ENCODE measurements around the gene DGKI.

Gene DGKI

DNA sequence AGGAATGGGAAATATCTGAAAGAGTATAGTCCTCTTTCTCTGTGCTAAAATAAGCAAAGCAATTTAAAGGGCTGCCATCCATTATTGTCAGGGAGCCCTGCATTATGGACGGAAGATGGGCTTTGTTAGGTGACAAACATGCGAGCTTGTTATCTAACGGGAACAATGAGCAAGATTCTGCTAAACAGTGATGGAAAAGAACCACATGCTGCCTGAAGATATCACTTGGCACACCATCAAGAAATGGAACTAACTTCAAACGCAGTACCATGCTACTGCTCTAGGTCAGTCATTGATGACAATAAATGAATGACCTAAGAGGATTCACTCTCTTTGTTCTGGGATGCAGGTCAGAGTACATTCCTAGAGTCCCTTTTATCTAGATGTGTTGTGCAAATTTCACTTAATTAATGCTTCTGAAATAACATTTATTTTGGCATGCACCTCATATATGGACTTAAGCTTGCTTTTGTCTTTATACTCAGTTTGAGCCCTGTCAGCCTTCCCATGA, 327.5 kb downstream of the DGKI start:
- Histone ChIP-seq H3K9me3 (ENCODE audit: control insufficient read depth, insufficient read depth, low read depth, low read length) (no peaks in the 10 kb centered on the region), H3K4me1 (ENCODE audit: control insufficient read depth, insufficient read depth, low read length) (no peaks in the 10 kb centered on the region), H3K4me3 (ENCODE audit: low read depth, low read length) (no peak overlapping the region), H3K27ac (ENCODE audit: extremely low read depth, low read depth, low read length) (no peak overlapping the region), H3K36me3 (ENCODE audit: control insufficient read depth in 2 of 2, insufficient read depth in 1 of 2, low read length in 2 of 2) (no peaks in the 10 kb centered on the region)
- POLR2A ChIA-PET, result no interaction called here
- CTCF ChIA-PET, result no interaction called here
- TF ChIP-seq GLIS2 (tag by site-specific recombination; IDR thresholded peaks at IDR 0.05) (no peak), ZNF138 (tag by site-specific recombination; IDR thresholded peaks at IDR 0.05; ENCODE audit: borderline replicate concordance) (no peak), HOXA7 (CRISPR knock-in tag; IDR thresholded peaks at IDR 0.05; ENCODE audit: borderline replicate concordance) (no peak), RBAK (tag by site-specific recombination; IDR thresholded peaks at IDR 0.05) (no peak), IKZF3 (tag by site-specific recombination; IDR thresholded peaks at IDR 0.05) (no peak), ZNF19 (tag by site-specific recombination; IDR thresholded peaks at IDR 0.05; ENCODE audit: low read depth) (no peak), ZNF426 (tag by site-specific recombination; IDR thresholded peaks at IDR 0.05) (no peak), ZNF423 (tag by site-specific recombination; IDR thresholded peaks at IDR 0.05) (no peak), ZNF311 (tag by site-specific recombination; IDR thresholded peaks at IDR 0.05; ENCODE audit: borderline replicate concordance) (no peak), WT1 (tag by site-specific recombination; IDR thresholded peaks at IDR 0.05) (no peak), ZNF521 (tag by site-specific recombination; IDR thresholded peaks at IDR 0.05) (no peak), ZNF701 (tag by site-specific recombination; IDR thresholded peaks at IDR 0.05) (no peak), ZFP37 (tag by site-specific recombination; IDR thresholded peaks at IDR 0.05) (no peak), ZSCAN23 (tag by site-specific recombination; IDR thresholded peaks at IDR 0.05) (no peak)
- TF ChIP-seq, protein P1, sequence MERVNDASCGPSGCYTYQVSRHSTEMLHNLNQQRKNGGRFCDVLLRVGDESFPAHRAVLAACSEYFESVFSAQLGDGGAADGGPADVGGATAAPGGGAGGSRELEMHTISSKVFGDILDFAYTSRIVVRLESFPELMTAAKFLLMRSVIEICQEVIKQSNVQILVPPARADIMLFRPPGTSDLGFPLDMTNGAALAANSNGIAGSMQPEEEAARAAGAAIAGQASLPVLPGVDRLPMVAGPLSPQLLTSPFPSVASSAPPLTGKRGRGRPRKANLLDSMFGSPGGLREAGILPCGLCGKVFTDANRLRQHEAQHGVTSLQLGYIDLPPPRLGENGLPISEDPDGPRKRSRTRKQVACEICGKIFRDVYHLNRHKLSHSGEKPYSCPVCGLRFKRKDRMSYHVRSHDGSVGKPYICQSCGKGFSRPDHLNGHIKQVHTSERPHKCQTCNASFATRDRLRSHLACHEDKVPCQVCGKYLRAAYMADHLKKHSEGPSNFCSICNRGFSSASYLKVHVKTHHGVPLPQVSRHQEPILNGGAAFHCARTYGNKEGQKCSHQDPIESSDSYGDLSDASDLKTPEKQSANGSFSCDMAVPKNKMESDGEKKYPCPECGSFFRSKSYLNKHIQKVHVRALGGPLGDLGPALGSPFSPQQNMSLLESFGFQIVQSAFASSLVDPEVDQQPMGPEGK (tag by site-specific recombination; IDR thresholded peaks at IDR 0.05), result no peak
- TF ChIP-seq, protein P2, sequence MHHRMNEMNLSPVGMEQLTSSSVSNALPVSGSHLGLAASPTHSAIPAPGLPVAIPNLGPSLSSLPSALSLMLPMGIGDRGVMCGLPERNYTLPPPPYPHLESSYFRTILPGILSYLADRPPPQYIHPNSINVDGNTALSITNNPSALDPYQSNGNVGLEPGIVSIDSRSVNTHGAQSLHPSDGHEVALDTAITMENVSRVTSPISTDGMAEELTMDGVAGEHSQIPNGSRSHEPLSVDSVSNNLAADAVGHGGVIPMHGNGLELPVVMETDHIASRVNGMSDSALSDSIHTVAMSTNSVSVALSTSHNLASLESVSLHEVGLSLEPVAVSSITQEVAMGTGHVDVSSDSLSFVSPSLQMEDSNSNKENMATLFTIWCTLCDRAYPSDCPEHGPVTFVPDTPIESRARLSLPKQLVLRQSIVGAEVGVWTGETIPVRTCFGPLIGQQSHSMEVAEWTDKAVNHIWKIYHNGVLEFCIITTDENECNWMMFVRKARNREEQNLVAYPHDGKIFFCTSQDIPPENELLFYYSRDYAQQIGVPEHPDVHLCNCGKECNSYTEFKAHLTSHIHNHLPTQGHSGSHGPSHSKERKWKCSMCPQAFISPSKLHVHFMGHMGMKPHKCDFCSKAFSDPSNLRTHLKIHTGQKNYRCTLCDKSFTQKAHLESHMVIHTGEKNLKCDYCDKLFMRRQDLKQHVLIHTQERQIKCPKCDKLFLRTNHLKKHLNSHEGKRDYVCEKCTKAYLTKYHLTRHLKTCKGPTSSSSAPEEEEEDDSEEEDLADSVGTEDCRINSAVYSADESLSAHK (tag by site-specific recombination; IDR thresholded peaks at IDR 0.05), result no peak
- TF ChIP-seq, protein P3, sequence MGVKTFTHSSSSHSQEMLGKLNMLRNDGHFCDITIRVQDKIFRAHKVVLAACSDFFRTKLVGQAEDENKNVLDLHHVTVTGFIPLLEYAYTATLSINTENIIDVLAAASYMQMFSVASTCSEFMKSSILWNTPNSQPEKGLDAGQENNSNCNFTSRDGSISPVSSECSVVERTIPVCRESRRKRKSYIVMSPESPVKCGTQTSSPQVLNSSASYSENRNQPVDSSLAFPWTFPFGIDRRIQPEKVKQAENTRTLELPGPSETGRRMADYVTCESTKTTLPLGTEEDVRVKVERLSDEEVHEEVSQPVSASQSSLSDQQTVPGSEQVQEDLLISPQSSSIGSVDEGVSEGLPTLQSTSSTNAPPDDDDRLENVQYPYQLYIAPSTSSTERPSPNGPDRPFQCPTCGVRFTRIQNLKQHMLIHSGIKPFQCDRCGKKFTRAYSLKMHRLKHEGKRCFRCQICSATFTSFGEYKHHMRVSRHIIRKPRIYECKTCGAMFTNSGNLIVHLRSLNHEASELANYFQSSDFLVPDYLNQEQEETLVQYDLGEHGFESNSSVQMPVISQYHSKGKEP (tag by site-specific recombination; IDR thresholded peaks at IDR 0.05), result no peak

DNA sequence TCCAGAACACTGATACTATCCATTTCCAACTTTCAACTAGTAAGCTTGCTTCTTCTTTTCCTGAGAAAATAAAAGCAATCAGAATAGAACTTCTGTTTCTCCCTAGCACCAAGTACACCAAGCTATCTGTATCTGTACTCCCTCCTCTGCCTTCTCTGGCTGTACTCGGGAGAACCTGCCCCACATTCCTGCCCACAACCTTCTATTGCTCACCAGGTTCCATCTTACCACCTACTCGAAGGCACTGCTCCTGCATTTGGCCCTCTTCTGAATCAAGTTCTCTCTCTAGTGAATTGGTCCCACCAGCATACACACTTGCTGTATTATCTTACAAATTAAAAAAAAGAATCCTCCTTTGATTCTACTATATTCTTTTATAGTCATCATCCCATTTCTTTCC, 333.7 kb downstream of the DGKI start:
- Histone ChIP-seq H3K9me3 (ENCODE audit: control insufficient read depth, insufficient read depth, low read depth, low read length) (no peaks in the 10 kb centered on the region), H3K4me1 (ENCODE audit: control insufficient read depth, insufficient read depth, low read length) (no peaks in the 10 kb centered on the region), H3K27ac (ENCODE audit: extremely low read depth, low read depth, low read length) (no peak overlapping the region), H3K4me3 (ENCODE audit: low read depth, low read length) (no peak overlapping the region), H3K36me3 (ENCODE audit: control insufficient read depth in 2 of 2, insufficient read depth in 1 of 2, low read length in 2 of 2) (no peaks in the 10 kb centered on the region)
- ChIA-PET CTCF (no interaction called here), POLR2A (no interaction called here)
- TF ChIP-seq, protein P4, sequence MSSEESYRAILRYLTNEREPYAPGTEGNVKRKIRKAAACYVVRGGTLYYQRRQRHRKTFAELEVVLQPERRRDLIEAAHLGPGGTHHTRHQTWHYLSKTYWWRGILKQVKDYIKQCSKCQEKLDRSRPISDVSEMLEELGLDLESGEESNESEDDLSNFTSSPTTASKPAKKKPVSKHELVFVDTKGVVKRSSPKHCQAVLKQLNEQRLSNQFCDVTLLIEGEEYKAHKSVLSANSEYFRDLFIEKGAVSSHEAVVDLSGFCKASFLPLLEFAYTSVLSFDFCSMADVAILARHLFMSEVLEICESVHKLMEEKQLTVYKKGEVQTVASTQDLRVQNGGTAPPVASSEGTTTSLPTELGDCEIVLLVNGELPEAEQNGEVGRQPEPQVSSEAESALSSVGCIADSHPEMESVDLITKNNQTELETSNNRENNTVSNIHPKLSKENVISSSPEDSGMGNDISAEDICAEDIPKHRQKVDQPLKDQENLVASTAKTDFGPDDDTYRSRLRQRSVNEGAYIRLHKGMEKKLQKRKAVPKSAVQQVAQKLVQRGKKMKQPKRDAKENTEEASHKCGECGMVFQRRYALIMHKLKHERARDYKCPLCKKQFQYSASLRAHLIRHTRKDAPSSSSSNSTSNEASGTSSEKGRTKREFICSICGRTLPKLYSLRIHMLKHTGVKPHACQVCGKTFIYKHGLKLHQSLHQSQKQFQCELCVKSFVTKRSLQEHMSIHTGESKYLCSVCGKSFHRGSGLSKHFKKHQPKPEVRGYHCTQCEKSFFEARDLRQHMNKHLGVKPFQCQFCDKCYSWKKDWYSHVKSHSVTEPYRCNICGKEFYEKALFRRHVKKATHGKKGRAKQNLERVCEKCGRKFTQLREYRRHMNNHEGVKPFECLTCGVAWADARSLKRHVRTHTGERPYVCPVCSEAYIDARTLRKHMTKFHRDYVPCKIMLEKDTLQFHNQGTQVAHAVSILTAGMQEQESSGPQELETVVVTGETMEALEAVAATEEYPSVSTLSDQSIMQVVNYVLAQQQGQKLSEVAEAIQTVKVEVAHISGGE (tag by site-specific recombination; conservative IDR thresholded peaks at IDR 0.05; ENCODE audit: low read depth), result no peak
- TF ChIP-seq GLIS2 (tag by site-specific recombination; IDR thresholded peaks at IDR 0.05) (no peak), ZXDB (tag by site-specific recombination; IDR thresholded peaks at IDR 0.05) (no peak), SALL2 (tag by site-specific recombination; IDR thresholded peaks at IDR 0.05; ENCODE audit: borderline replicate concordance) (no peak), ZNF521 (tag by site-specific recombination; IDR thresholded peaks at IDR 0.05) (no peak)
- TF ChIP-seq, protein P5, sequence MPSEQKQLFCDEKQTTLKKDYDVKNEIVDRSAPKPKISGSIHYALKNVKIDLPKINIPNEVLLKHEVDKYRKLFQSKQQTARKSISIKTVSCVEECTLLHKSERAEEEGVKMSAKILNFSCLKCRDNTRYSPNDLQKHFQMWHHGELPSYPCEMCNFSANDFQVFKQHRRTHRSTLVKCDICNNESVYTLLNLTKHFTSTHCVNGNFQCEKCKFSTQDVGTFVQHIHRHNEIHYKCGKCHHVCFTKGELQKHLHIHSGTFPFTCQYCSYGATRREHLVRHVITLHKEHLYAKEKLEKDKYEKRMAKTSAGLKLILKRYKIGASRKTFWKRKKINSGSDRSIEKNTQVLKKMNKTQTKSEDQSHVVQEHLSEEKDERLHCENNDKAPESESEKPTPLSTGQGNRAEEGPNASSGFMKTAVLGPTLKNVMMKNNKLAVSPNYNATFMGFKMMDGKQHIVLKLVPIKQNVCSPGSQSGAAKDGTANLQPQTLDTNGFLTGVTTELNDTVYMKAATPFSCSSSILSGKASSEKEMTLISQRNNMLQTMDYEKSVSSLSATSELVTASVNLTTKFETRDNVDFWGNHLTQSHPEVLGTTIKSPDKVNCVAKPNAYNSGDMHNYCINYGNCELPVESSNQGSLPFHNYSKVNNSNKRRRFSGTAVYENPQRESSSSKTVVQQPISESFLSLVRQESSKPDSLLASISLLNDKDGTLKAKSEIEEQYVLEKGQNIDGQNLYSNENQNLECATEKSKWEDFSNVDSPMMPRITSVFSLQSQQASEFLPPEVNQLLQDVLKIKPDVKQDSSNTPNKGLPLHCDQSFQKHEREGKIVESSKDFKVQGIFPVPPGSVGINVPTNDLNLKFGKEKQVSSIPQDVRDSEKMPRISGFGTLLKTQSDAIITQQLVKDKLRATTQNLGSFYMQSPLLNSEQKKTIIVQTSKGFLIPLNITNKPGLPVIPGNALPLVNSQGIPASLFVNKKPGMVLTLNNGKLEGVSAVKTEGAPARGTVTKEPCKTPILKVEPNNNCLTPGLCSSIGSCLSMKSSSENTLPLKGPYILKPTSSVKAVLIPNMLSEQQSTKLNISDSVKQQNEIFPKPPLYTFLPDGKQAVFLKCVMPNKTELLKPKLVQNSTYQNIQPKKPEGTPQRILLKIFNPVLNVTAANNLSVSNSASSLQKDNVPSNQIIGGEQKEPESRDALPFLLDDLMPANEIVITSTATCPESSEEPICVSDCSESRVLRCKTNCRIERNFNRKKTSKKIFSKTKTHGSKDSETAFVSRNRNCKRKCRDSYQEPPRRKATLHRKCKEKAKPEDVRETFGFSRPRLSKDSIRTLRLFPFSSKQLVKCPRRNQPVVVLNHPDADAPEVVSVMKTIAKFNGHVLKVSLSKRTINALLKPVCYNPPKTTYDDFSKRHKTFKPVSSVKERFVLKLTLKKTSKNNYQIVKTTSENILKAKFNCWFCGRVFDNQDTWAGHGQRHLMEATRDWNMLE (tag by site-specific recombination; conservative IDR thresholded peaks at IDR 0.05; ENCODE audit: low read depth), result no peak
